Esophagus muscularis mucosa (tissue), 4 donors: ENCODE measurements around the gene ZNF33B.

Source experiments
- EP300 ChIP-seq: sonication (generic); formaldehyde crosslinking; IDR thresholded peaks from one replicate; pipeline ENCODE4 v1.6.1; 2017; ENCODE audit warnings: antibody characterized with exemption
- POLR2A ChIP-seq: fragments of 450-650 bp; IDR thresholded peaks from one replicate; pipeline ENCODE4 v1.6.1; 2017; ENCODE audit warnings: antibody characterized with exemption, moderate library complexity, mild to moderate bottlenecking, low read depth
- POLR2AphosphoS5 ChIP-seq, 2 donors: sonication (generic); formaldehyde crosslinking; IDR thresholded peaks; one replicate each; pipeline ENCODE4 v1.6.1; 2017; ENCODE audit warnings: antibody characterized with exemption in 2 of 2
- TF ChIP-seq, protein P1 (sequence below), 3 experiments: fragments of 200-600 bp in 2 of 3; fragments of 450-650 bp in 1 of 3; sonication (generic) in 2 of 3; IDR thresholded peaks; one replicate each; pipeline ENCODE4 v1.5.1; 2017 to 2019; ENCODE audit warnings: antibody characterized with exemption in 3 of 3, mild to moderate bottlenecking in 2 of 3, moderate library complexity in 1 of 3

DNA sequence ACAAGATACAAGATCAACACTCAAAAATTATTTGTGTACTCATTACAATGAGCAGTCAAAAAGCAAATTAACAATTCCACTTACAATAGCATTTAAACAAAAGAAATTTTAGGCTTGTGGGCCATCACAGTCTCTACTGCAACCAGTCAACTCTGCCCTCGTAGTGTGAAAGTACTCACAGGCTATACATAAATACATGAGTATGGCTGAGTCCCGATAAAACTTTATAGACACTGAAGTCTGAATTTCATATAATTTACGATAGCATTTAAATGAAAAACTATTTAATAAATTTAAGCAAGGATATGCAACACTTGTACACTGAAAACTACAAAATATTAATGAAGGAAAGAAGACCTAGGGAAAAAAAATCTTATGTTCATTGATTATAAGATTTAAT, 90.1 kb downstream of the ZNF33B start:
- TF ChIP-seq, protein P1, sequence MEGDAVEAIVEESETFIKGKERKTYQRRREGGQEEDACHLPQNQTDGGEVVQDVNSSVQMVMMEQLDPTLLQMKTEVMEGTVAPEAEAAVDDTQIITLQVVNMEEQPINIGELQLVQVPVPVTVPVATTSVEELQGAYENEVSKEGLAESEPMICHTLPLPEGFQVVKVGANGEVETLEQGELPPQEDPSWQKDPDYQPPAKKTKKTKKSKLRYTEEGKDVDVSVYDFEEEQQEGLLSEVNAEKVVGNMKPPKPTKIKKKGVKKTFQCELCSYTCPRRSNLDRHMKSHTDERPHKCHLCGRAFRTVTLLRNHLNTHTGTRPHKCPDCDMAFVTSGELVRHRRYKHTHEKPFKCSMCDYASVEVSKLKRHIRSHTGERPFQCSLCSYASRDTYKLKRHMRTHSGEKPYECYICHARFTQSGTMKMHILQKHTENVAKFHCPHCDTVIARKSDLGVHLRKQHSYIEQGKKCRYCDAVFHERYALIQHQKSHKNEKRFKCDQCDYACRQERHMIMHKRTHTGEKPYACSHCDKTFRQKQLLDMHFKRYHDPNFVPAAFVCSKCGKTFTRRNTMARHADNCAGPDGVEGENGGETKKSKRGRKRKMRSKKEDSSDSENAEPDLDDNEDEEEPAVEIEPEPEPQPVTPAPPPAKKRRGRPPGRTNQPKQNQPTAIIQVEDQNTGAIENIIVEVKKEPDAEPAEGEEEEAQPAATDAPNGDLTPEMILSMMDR (IDR thresholded peaks at IDR 0.05): no peak
- TF ChIP-seq POLR2A: no peak
- no peak for TF ChIP-seq POLR2AphosphoS5 (IDR thresholded peaks at IDR 0.05)
- no peak for TF ChIP-seq EP300
